Measurements from ENCODE around the gene RFX8. TPM values are rescaled to one million over a fixed set of nuclear protein-coding genes. Genes with fewer than 3 reads are reported as not detected.

RFX8 gene
- total RNA-seq, 2 donors from 2014 or later = 2.1 to 2.2 TPM

GRCh38 chr2:101349893-101350662, 124.8 kb downstream of the RFX8 start:
- no peak overlapping the region for H3K4me3 Mint-ChIP-seq
- H3K27me3 Mint-ChIP-seq = no peaks in the 10 kb centered on the region
- no peak overlapping the region for H3K27ac Mint-ChIP-seq
- H3K36me3 Mint-ChIP-seq = no peaks in the 10 kb centered on the region
- peaks cover 0 to 2% of the 10 kb centered on the region in 2 donors for H3K4me1 Mint-ChIP-seq (ENCODE audit: low read depth in 2 of 2)
- no peak for DNase-seq (ENCODE audit: low spot score)
- no peak for ATAC-seq
- no peaks in the 10 kb centered on the region for H3K9me3 Mint-ChIP-seq

GRCh38 chr2:101348883-101349282, 126.0 kb downstream of the RFX8 start:
- Mint-ChIP-seq H3K27ac (no peak overlapping the region), H3K4me1 (ENCODE audit: low read depth in 2 of 2) (peaks cover 0 to 2% of the 10 kb centered on the region in 2 donors), H3K4me3 (no peak overlapping the region), H3K27me3 (no peaks in the 10 kb centered on the region), H3K36me3 (no peaks in the 10 kb centered on the region), H3K9me3 (no peaks in the 10 kb centered on the region)
- ATAC-seq = no peak
- DNase-seq (ENCODE audit: low spot score) = no peak

Other genes starting within 250 kb of the RFX8 start
- gene CNOT11, start 222.2 kb downstream of the RFX8 start, total RNA-seq = 10 to 100 TPM; 51.2 to 53.4 TPM
- gene RNF149, start 166.4 kb downstream of the RFX8 start, total RNA-seq = 100 to 1,000 TPM in 1 of 2 donors, 10 to 100 TPM in 1; 85.6 to 123 TPM
- gene CREG2, start 87.6 kb downstream of the RFX8 start, total RNA-seq = not detected
- gene MAP4K4, start 222.6 kb upstream of the RFX8 start, total RNA-seq = 10 to 100 TPM; 69.1 to 71.5 TPM